HG03135 (cell line): Measurements from ENCODE around the gene PROSER2.

Experiments used
- ATAC-seq: cut with Tn5 transposase; IDR thresholded peaks from one replicate; pipeline ENCODE4 v1.9.1; 2021; ENCODE audit warnings: mild to moderate bottlenecking, moderate library complexity; ENCODE audit not compliant: unreplicated experiment

Gene PROSER2

DNA sequence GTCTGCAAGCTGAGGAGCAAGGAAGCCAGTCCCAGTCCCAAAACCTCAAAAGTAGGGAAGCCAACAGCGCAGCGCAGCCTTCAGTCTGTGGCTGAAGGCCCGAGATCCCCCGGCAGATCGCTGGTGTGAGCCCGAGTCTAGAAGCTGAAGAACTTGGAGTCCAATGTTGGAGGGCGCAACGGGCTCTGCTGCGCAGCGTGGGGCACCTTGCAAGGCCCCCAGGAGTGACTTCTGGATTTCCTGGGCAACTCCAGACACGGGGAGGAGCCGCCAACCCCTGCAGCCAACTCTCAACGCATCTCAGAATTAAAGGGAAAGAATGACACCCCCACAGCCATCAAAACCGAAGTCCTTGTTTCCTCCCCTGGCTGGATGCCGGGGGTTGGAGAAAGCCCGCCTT is 18.8 kb upstream of the PROSER2 start:
- ATAC-seq: no peak

- ATAC-seq: no peak
These were observed 17.4 kb upstream of the PROSER2 start for GRCh38 chr10:11805792-11806191.

DNA sequence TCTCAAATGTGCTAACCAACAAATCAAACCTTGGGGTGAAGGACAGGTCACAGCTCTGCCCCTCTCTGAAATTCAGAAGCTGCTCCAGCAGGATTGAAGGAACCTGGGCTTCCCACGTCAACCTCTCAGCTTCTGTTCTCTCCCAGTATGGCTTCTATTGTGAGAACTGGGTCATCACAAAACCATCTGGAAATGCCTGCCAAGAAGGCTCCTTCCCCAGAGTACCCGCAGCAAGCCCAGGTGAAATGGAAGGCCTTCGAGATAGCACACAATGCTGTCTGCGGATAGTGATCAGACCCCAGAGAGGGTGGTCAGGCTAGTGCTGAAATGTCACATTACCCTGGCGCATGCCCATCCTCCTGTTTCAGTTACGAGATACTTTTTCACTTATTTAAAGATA is 16.4 kb upstream of the PROSER2 start:
- ATAC-seq: no peak

- no peak for ATAC-seq
These were observed 14.3 kb upstream of the PROSER2 start for GRCh38 chr10:11808808-11809207.

- ATAC-seq: no peak
These were observed 12.8 kb upstream of the PROSER2 start for GRCh38 chr10:11810313-11810766.

DNA sequence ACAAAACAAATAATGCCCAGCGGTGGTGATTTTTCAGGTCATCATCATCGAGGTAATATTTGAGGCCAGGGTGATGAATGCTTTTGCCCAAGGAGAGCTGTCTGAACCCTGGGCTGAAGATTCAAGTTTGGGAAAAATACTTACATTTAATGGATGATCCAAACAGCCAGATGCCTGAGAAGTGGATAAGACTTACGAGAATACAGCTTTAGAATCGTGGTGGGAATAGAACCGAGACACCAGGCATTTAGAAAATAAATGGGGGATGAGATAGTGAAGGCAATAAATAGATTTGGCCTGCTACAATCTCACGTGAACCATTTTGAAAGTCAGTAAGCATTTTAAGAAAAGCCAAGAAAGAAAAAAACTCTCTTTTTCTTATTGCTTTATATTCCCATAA is 12.2 kb upstream of the PROSER2 start:
- ATAC-seq: no peak

GRCh38 chr10:11813177-11813576 is 10.0 kb upstream of the PROSER2 start:
- ATAC-seq: no peak

GRCh38 chr10:11813855-11814567 is 9.1 kb upstream of the PROSER2 start:
- ATAC-seq: no peak

DNA sequence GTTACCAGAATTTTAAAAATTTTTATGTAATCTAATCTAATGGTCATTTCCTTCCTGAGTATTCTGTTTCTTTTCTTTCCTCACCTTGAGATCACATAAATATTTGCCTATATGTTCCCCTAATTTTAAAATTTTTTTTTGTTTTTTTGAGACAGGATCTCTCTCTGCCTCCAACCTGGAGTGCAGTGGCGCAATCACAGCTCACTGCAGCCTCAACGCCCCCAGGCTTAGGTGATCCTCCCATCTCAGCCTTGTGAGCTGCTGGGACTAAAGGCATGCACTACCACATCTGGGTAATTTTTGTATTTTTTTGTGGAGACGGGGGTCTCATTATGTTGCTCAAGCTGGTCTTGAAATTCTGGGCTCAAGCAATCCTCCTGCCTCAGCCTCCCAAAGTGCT is 4.1 kb upstream of the PROSER2 start:
- no peak for ATAC-seq

DNA sequence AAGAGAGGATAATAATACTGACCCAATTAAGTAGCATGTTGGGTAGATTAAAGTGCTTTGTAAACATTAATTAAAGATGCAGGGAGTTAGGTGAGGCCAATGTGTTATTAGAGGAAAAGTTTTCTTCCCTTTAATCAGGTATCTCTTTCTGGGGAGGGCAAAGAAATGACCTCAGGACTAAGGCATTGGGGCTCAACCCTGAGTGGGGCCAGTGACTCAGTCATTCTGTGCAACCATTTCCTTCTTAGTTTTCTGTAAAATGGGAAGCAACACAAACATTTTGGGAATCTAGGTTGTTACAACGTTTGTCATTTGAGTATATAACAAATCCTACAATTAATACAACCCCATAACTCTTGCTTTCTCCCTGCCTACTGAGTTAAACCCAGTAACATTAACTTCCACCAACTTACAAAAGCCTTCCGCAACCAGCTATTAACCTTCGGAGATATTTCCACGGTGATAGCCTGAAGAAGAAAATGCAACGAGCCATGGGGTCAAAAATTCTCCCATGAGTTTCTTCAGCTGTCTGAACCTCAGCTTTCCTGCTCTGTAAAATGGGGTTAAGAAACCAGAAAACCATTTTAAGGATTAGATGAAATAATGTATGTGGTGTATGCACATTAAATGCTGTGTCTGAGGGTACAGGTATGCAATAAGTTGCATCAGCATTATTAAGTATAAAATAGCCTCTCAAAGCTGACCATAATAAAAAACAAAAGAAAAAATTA is 965 bp upstream of the PROSER2 start:
- no peak for ATAC-seq

GRCh38 chr10:11822809-11823121 is 391 bp upstream of the PROSER2 start:
- ATAC-seq: no peak

DNA sequence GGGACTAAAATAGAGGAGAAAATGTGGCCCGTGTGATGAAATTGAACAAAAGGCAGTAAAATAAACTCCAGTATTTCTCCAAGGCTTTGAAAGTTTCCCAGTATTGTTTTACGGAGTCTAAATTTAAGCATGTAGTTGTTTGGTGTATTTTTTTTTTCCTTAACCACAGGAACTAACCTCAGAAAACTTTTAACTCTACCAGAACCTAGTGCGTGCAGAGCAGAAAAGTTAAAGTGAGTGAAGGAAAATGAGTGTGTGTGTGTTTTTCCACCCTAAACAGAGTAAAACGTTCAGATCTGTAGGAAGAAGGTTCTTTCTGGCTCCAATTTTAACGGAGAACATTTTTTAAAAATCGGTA is 812 bp downstream of the PROSER2 start:
- ATAC-seq: no peak

DNA sequence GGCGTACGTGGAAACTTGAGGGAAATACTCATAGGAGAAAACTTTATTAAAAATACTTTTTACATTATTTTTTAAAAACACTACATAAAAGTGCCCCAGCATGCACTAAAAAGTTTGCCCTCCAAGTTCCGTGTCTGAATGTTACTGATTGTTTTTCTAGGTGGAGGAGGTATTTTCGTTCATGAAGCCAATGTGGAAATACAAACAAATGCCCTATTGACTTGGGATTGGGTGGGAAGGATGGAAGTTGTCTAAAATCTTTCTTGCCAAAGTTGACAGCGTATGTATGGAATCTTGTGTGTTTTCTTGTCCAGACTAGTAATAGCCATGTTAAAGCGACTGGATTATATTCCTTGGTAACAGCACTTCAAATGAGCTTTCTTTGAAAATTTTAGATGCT is 1.2 kb downstream of the PROSER2 start:
- ATAC-seq: no peak

DNA sequence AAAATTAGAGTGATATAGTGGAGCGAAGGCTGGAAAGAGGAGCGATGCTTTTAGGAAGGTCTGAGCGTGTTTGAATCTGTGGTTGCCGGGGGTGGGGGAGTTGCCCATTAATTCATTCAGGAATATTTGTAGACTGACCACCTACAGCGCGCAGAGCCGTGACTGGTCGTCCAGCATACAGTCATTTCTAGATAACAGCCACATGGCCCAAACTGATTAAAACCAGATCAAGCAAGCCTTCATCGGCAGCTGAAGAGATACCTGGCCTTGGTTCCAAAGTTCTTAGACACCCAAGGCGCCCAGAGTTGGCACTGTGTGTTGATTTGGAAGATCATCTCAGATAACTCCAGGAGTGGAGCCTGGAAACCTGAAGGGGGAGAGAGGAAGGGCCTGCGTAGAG is 1.7 kb downstream of the PROSER2 start:
- no peak for ATAC-seq

GRCh38 chr10:11825796-11826414 is 2.7 kb downstream of the PROSER2 start:
- no peak for ATAC-seq

DNA sequence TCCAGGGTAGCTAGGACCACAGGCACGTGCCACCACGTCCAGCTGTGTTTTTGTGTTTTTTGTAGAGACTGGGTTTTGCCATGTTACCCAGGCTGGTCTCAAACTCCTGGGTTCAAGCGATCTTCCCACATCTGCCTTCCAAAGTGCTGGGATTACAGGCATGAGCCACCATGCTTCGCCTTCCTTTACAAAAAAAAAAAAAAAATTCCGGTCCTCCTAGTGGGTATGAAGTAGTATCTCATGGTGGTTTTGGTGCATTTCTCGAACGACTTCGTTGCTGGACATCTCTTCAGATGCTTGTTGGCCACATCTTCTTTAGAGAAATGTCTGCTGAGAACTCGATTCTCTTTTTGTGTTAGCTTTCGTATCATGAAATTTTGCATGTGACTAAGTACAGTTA is 3.9 kb downstream of the PROSER2 start:
- no peak for ATAC-seq

- ATAC-seq: no peak
These were observed 4.3 kb downstream of the PROSER2 start for GRCh38 chr10:11827414-11827813.

DNA sequence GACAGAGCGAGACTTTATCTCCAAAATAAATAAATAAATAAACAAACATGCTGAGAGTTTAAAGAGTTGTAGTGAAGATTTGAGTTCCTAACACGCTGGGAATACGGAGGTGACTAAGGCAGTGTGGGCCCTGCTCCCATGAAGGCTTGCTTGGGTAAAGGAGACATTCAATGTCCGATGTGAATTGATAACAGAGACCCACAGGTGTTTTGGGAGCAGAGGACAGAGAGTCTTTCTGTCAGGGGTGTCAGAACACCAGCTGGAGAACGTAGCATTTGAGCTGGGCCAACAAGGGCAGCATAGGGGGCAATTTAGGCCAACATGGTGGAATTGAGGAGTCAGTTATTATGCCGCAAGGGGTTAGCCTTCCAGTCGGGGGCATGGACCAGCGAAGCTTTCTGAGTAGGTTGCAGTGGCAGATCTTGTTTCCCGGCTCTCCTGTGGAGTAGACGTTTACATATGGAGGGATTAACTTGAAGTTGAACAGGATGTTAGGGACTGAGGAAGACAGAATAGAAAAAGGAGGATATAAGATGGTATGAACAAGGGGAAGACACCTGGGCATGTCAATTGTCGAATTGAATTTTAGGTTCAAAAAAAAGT is 5.6 kb downstream of the PROSER2 start:
- ATAC-seq: no peak

- no peak for ATAC-seq
These were observed 7.8 kb downstream of the PROSER2 start for GRCh38 chr10:11830836-11831519.

DNA sequence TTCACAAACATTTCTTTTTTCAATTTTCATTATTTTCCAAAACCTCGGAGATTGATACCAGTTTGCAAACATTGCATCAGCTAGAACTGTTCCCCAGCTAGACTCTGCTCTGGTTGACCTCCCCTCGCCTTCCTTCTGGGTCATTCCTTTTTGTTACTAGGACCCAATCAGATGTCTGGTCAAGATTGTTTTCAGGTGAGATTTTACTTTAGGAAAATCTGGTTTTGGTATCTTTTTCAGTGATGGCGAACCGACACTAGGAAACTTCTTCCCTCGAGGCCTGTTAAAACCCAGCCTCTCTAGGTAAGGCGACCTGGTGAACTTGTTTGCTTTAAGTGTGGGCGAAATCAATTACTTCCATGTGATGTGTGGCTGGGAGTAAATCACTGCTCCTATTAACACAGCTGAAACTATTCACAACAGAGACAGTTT is 8.4 kb downstream of the PROSER2 start:
- ATAC-seq: no peak

DNA sequence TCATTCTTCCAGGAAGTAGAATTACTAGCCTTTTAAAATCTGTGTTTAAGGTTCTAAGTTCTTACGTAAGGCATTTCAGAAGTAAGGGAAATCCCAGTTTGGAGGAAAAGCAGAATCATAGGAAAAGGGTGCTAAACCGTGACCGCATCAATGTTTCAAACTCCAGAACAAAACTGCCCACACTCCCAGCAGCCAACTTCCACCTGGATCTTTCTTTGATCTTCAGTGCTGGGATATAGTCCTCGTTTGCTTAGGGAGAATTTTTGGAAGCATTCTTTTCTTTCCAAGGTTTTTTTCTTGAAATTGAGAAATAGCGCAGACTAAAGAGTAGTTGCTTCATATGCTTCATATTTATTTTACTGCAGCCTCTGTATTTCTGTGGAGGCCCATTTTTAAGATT is 8.9 kb downstream of the PROSER2 start:
- ATAC-seq: no peak
